HG03439 (cell line): Measurements from ENCODE around the gene OGG1.

ENCODE experiments used
- ATAC-seq: cut with Tn5 transposase; IDR thresholded peaks from one replicate; pipeline ENCODE4 v1.9.1; 2021; ENCODE audit warnings: mild to moderate bottlenecking, moderate library complexity; ENCODE audit not compliant: unreplicated experiment

Gene OGG1

GRCh38 chr3:9781978-9782603, 32.3 kb downstream of the OGG1 start:
- no peak for ATAC-seq

GRCh38 chr3:9782770-9783169, 33.0 kb downstream of the OGG1 start:
- no peak for ATAC-seq

- ATAC-seq = no peak
These were observed 34.2 kb downstream of the OGG1 start for GRCh38 chr3:9783954-9784353.

- ATAC-seq = no peak
These were observed 35.2 kb downstream of the OGG1 start for GRCh38 chr3:9784965-9785364.

GRCh38 chr3:9785602-9786001, 35.9 kb downstream of the OGG1 start:
- ATAC-seq = no peak

GRCh38 chr3:9786209-9786739, 36.5 kb downstream of the OGG1 start:
- ATAC-seq = no peak

GRCh38 chr3:9786825-9787669, 37.3 kb downstream of the OGG1 start:
- no peak for ATAC-seq

- ATAC-seq = no peak
These were observed 38.0 kb downstream of the OGG1 start for GRCh38 chr3:9787714-9788113.

GRCh38 chr3:9791127-9791526, 41.4 kb downstream of the OGG1 start:
- ATAC-seq = no peak

GRCh38 chr3:9791790-9792404, 42.1 kb downstream of the OGG1 start:
- ATAC-seq = no peak

GRCh38 chr3:9792405-9793160, 42.8 kb downstream of the OGG1 start, which contains the start of the genes ARPC4 and TADA3:
Gene ARPC4 (plus strand): TSS chr3:9793082. CDS start chr3:9793122, 40 bp downstream.
Gene TADA3 (minus strand): TSS chr3:9792473. CDS start chr3:9791466, 1,007 bp downstream.
- ATAC-seq = peak; percentile 88

- no peak for ATAC-seq
These were observed 43.5 kb downstream of the OGG1 start for GRCh38 chr3:9793161-9793781.

GRCh38 chr3:9794400-9794799, 44.6 kb downstream of the OGG1 start:
- ATAC-seq = no peak

GRCh38 chr3:9795207-9795606, 45.5 kb downstream of the OGG1 start:
- no peak for ATAC-seq

- ATAC-seq = no peak
These were observed 47.6 kb downstream of the OGG1 start for GRCh38 chr3:9797196-9797945.

GRCh38 chr3:9800529-9800928, 50.8 kb downstream of the OGG1 start:
- ATAC-seq = no peak

GRCh38 chr3:9803494-9803893, 53.7 kb downstream of the OGG1 start:
- ATAC-seq = no peak

GRCh38 chr3:9804996-9805395, 55.2 kb downstream of the OGG1 start:
- no peak for ATAC-seq

- no peak for ATAC-seq
These were observed 56.4 kb downstream of the OGG1 start for GRCh38 chr3:9806137-9806536.
